ENCODE measurements around the gene GLI2.

DNA sequence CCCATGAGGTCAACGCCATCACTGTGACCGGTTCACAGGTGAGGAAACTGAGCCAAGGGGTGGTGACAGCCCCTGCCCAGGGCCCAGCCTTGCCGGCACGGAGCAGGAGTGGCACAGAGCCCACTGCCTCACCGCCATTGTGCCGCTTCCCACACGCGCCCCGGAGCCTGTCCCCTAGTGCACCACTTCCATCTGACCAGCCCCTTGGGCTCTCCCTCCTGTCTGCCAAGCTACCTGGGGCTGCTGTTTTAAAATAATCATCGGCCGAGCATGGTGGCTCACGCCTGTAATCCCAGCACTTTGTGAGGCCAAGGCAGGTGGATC lies 49.7 kb upstream of the GLI2 start:
- TF ChIP-seq CTBP1 (IDR thresholded peaks at IDR 0.05; ENCODE audit: borderline replicate concordance) (no peak), FOXA1 (IDR thresholded peaks at IDR 0.05) (no peak), TARDBP (IDR thresholded peaks at IDR 0.05) (no peak), LEF1 (IDR thresholded peaks at IDR 0.05; ENCODE audit: borderline replicate concordance) (no peak), SUZ12 (IDR thresholded peaks at IDR 0.05) (no peak), PKNOX1 (IDR thresholded peaks at IDR 0.05) (no peak), ARNT (IDR thresholded peaks at IDR 0.05) (no peak)
